K562 (cell line): Measurements from ENCODE around the gene DARS1. TPM values are rescaled to one million over a fixed set of nuclear protein-coding genes. Genes with fewer than 3 reads are reported as not detected.

Source experiments
- ATAC-seq: fragments of 200-7000 bp; cut with Tn5 transposase; 3 replicates; pipeline ENCODE4 v1.9.1; 2020; ENCODE audit warnings: moderate library complexity
- BruUV-seq: library from RNA; stranded (reverse); fragments of 400-500 nt; replicated peaks from 2 replicates; lab custom pipeline; 2021; lab: Mats Ljungman, UMichigan
- CTCF ChIA-PET: fragments of 300-600 bp; formaldehyde crosslinking; extraction: SDS; loops from one replicate; lab custom pipeline; 2021; ENCODE audit warnings: low intra/inter-chr PET ratio; lab: Yijun Ruan, JAX
- POLR2A ChIA-PET: fragments of 300-600, 350-650 bp; sonication (Branson Sonifier 250); formaldehyde crosslinking; extraction: SDS; loops from one replicate; lab custom pipeline; 2021; ENCODE audit warnings: antibody characterized with exemption, inconsistent platforms; lab: Yijun Ruan, JAX
- DNase-seq, 4 experiments: peaks; one replicate each; pipeline versions ENCODE4 v3.0.0 to v3.0.0-alpha.2; 2011 to 2018; ENCODE audit warnings: low spot score in 3 of 4, mixed read lengths in 3 of 4; ENCODE audit errors: extremely low read depth in 1 of 4
- FAIRE-seq: peaks from 2 replicates; lab custom pipeline; 2011; peaks lifted over from hg19 to GRCh38; lab: Jason Lieb, UNC
- H2AFZ ChIP-seq: 2 replicates; pipeline ENCODE4 v1.6.0; 2011; ENCODE audit warnings: low read depth, low read length, control low read depth, inconsistent platforms
- H3K27ac ChIP-seq: fragments of 200-600 bp; 3 replicates; pipeline ENCODE4 v1.8.0; 2011; ENCODE audit warnings: low read depth, mild to moderate bottlenecking, control low read depth, inconsistent platforms, low read length, moderate library complexity, mixed read lengths; ENCODE audit errors: extremely low read depth
- H3K27me3 ChIP-seq, 2 experiments: fragments of 300-600 bp in 1 of 2; 2 replicates in 1 of 2; 3 replicates in 1 of 2; pipeline versions ENCODE4 v1.6.0 to v1.8.0; 2011; ENCODE audit warnings: inconsistent platforms in 2 of 2, low read length in 2 of 2, mild to moderate bottlenecking in 1 of 2, mixed read lengths in 1 of 2, moderate library complexity in 1 of 2; ENCODE audit not compliant: control insufficient read depth in 2 of 2, insufficient read depth in 2 of 2
- H3K36me3 ChIP-seq: fragments of 300-600 bp; 3 replicates; pipeline ENCODE4 v1.8.0; 2011; ENCODE audit warnings: mild to moderate bottlenecking, low read length, inconsistent platforms; ENCODE audit not compliant: control insufficient read depth, insufficient read depth
- H3K4me1 ChIP-seq, 2 experiments: fragments of 200-600 bp in 1 of 2; replicated peaks in 1 of 2; 2 replicates in 1 of 2; 3 replicates in 1 of 2; pipeline versions ENCODE4 v1.5.1 to v1.8.0; 2011; ENCODE audit warnings: inconsistent platforms in 2 of 2, low read length in 2 of 2, mild to moderate bottlenecking in 1 of 2, mixed read lengths in 1 of 2, moderate library complexity in 1 of 2; ENCODE audit not compliant: control insufficient read depth in 2 of 2, insufficient read depth in 2 of 2
- H3K4me2 ChIP-seq: 2 replicates; pipeline ENCODE4 v1.6.1; 2011; ENCODE audit warnings: low read length, control low read depth, inconsistent platforms, mixed read lengths; ENCODE audit not compliant: insufficient read depth
- H3K4me3 ChIP-seq: fragments of 200-600 bp; sonication (generic), shearing (Covaris generic); 2 replicates; pipeline ENCODE4 v1.5.1; 2016; ENCODE audit warnings: control low read depth, inconsistent platforms
- H3K79me2 ChIP-seq: fragments of 200-600 bp; 3 replicates; pipeline ENCODE4 v1.8.0; 2011; ENCODE audit warnings: low read length, inconsistent platforms; ENCODE audit not compliant: control insufficient read depth, insufficient read depth
- H3K9ac ChIP-seq, 2 experiments: 2 replicates each; pipeline versions ENCODE4 v1.6.0 to v1.6.1; 2011; ENCODE audit warnings: low read depth in 2 of 2, low read length in 2 of 2, control low read depth in 1 of 2, inconsistent platforms in 1 of 2, mild to moderate bottlenecking in 1 of 2, mixed read lengths in 1 of 2; ENCODE audit not compliant: insufficient read depth in 1 of 2
- H3K9me1 ChIP-seq: one replicate; pipeline ENCODE4 v1.6.0; 2011; ENCODE audit warnings: inconsistent platforms, mild to moderate bottlenecking, low read length, moderate library complexity; ENCODE audit not compliant: control insufficient read depth, insufficient read depth
- H3K9me3 ChIP-seq: replicated peaks from 2 replicates; pipeline ENCODE4 v1.5.1; 2011; ENCODE audit warnings: low read depth, low read length, inconsistent platforms; ENCODE audit not compliant: control insufficient read depth, insufficient read depth
- H4K20me1 ChIP-seq: replicated peaks from 2 replicates; pipeline ENCODE4 v1.6.1; 2011; ENCODE audit warnings: low read length, inconsistent platforms, mixed read lengths; ENCODE audit not compliant: control insufficient read depth, insufficient read depth
- CBFB ChIP-seq: sonication (generic); formaldehyde crosslinking; IDR thresholded peaks from 2 replicates; pipeline ENCODE4 v1.4.0; 2020; ENCODE audit warnings: mild to moderate bottlenecking, missing genetic modification reagents
- EWSR1 ChIP-seq: fragments of 450-650 bp; IDR thresholded peaks from 2 replicates; pipeline ENCODE4 v1.6.1; 2018; ENCODE audit warnings: borderline replicate concordance, mild to moderate bottlenecking, low read depth, moderate library complexity; ENCODE audit not compliant: partially characterized antibody
- HMGN3 ChIP-seq: IDR thresholded peaks from 2 replicates; pipeline ENCODE4 v1.6.1; 2011; ENCODE audit warnings: borderline replicate concordance, low read depth, mild to moderate bottlenecking, mixed read lengths, low read length; ENCODE audit not compliant: insufficient read length; ENCODE audit errors: extremely low read depth
- KDM1A ChIP-seq, 2 experiments: fragments of 450-650 bp; IDR thresholded peaks; 2 replicates each; pipeline ENCODE4 v1.6.1; 2016; ENCODE audit warnings: mild to moderate bottlenecking in 2 of 2
- RBBP5 ChIP-seq: fragments of 200-600 bp; sonication (generic); IDR thresholded peaks from 2 replicates; pipeline ENCODE4 v1.6.1; 2012; ENCODE audit warnings: borderline replicate concordance, mild to moderate bottlenecking, low read length, control low read depth, inconsistent platforms; ENCODE audit not compliant: insufficient read depth, poor library complexity, severe bottlenecking
- SP2 ChIP-seq: IDR thresholded peaks from 2 replicates; pipeline ENCODE4 v1.6.1; 2011; ENCODE audit warnings: mild to moderate bottlenecking, low read depth, low read length, moderate library complexity; ENCODE audit not compliant: poor library complexity, severe bottlenecking; ENCODE audit errors: extremely low read depth
- ZFX ChIP-seq: sonication (generic); formaldehyde crosslinking; IDR thresholded peaks from 2 replicates; pipeline ENCODE4 v1.8.0; 2022; ENCODE audit warnings: mild to moderate bottlenecking, missing genetic modification reagents, moderate library complexity
- ZKSCAN8 ChIP-seq: fragments of 200-800 bp; sonication (Bioruptor generic); IDR thresholded peaks from 2 replicates; pipeline ENCODE4 v1.6.1; 2016; ENCODE audit warnings: missing genetic modification characterization, missing compliant biosample characterization
- ZNF347 ChIP-seq: fragments of 450-650 bp; formaldehyde crosslinking; IDR thresholded peaks from 2 replicates; pipeline ENCODE4 v1.4.0; 2020; ENCODE audit warnings: low read depth, mild to moderate bottlenecking, moderate library complexity
- ZNF445 ChIP-seq: fragments of 250-450 bp; sonication (Bioruptor Pico); IDR thresholded peaks from 2 replicates; pipeline ENCODE4 v1.4.0; 2020; ENCODE audit warnings: low read depth, mild to moderate bottlenecking, moderate library complexity
- ZNF778 ChIP-seq: fragments of 450-650 bp; formaldehyde crosslinking; IDR thresholded peaks from 2 replicates; pipeline ENCODE4 v1.4.0; 2020; ENCODE audit warnings: mild to moderate bottlenecking, moderate library complexity
- WGBS: fragments of 100-300 bp; shearing (Covaris generic); methylation state at CpG from one replicate; pipeline ENCODE4 v1.1.6; 2016; ENCODE audit warnings: low coverage, mixed read lengths; ENCODE audit not compliant: insufficient coverage; ENCODE audit errors: missing lambda C conversion rate; 5-methylcytosine and 5-hydroxymethylcytosine counted together
- in situ Hi-C: fragments of 300-500 bp; cut with MboI; formaldehyde crosslinking; loops from 4 replicates; pipeline ENCODE4 v1.15.0; 2018; ENCODE audit warnings: inconsistent platforms, mixed read lengths
- intact Hi-C: fragments of 100-400 bp; cut with micrococcal nuclease; formaldehyde crosslinking; loops from 2 replicates; pipeline ENCODE4 v1.14.2; 2022
- polyA plus RNA-seq, 8 experiments: library from polyadenylated mRNA; depleted of rRNA in 4 of 8; stranded (reverse) in 5 of 8; unstranded in 3 of 8; fragments of >200 nt; fragmentation: Nextera tagmentation in 2 of 8; fragmentation: Illumina TruSeq in 1 of 8; extraction: Ambion mirVana in 2 of 8; extraction: Trizol in 1 of 8; gene quantifications; 2 replicates each; pipeline versions ENCODE4 v1.2.1 to v1.2.3, GENCODE V29; 2011 to 2014; ENCODE audit warnings: inconsistent platforms in 1 of 8, missing spikeins in 1 of 8
- total RNA-seq, 7 experiments: library from RNA; depleted of rRNA in 6 of 7; stranded (reverse); fragments of >200 nt in 6 of 7; fragmentation: Illumina TruSeq in 2 of 7; extraction: Trizol in 2 of 7; gene quantifications; 2 replicates each; pipeline versions ENCODE4 v1.2.1 to v1.2.3, GENCODE V29; 2011 to 2021; ENCODE audit warnings: low replicate concordance in 1 of 7
- TF ChIP-seq, protein P1 (sequence below): fragments of 250-450 bp; sonication (Bioruptor Pico); IDR thresholded peaks from 2 replicates; pipeline ENCODE4 v1.5.1; 2021; ENCODE audit warnings: mild to moderate bottlenecking
- TF ChIP-seq, protein P2 (sequence below), 2 experiments: fragments of 450-650 bp; IDR thresholded peaks; 2 replicates each; pipeline ENCODE4 v1.6.1; 2018; ENCODE audit warnings: mild to moderate bottlenecking in 2 of 2, low read depth in 1 of 2; ENCODE audit not compliant: partially characterized antibody in 2 of 2
- TF ChIP-seq, protein P3 (sequence below): fragments of 250-450 bp; sonication (Bioruptor Pico); IDR thresholded peaks from 2 replicates; pipeline ENCODE4 v1.8.0; 2021; ENCODE audit warnings: moderate library complexity, mild to moderate bottlenecking, inconsistent platforms

DARS1 gene
- total and polyA plus RNA-seq, 9 of the 15 experiments (the other 6 are each of a cell fraction or from before 2014, with no cell fraction given), result 91.5 to 239 (median 98.0) TPM

DNA sequence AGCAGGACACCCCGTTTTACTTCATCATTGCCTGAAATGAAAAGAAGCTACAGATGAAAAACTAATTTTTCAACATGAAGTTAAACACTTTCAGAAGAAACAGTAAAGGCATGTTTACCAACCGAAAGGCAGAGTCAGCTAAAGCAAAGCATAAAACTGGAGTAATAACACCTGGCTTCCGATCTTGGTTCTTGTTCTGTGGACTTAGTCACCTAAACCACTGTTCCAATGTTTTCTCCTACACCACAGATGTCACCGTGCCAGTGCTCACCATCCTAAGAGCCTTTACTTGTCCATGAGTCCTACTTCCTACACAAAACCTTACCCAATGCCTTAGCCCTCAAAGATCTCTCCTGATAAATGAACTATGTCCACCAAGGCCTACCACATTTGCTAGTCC is 122.7 kb downstream of the DARS1 start:
- CTCF ChIA-PET, result no interaction called here
- POLR2A ChIA-PET, result interaction anchor here (1.3 kb wide), 1 partner anchor 14 kb away, joined by 4 read pairs; the partner anchor contains the start of gene MCM6
- Histone ChIP-seq H2AFZ (no peak overlapping the region), H3K27ac (no peak overlapping the region), H4K20me1 (0 out of 2 replicates have a peak, but pooled peaks cover 2% of the 10 kb centered on the region), H3K79me2 (0 out of 3 replicates have a peak, but pooled peaks cover 3% of the 10 kb centered on the region), H3K4me1 (no peaks in the 10 kb centered on the region), H3K9me1 (no peaks in the 10 kb centered on the region), H3K27me3 (no peaks in the 10 kb centered on the region), H3K4me2 (no peak overlapping the region), H3K36me3 (peaks cover 90% of the 10 kb centered on the region), H3K4me3 (no peak overlapping the region), H3K9ac (no peak overlapping the region), H3K9me3 (no peaks in the 10 kb centered on the region)
- intact Hi-C loops, result loop anchor here (10.0 kb wide), 1 partner anchor 328 kb away; the partner anchor contains the start of genes R3HDM1 and ZRANB3
- ATAC-seq (no peak), FAIRE-seq (peak; percentile 46), DNase-seq (no peak)
- no TSS peak for BruUV-seq
- in situ Hi-C loops, result no loop called here
- 97% methylated on average over 4 of the region's 4 CpGs for WGBS
- TF ChIP-seq ZKSCAN8 (no peak), EWSR1 (no peak), RBBP5 (no peak), ZNF347 (CRISPR knock-in tag) (no peak), SP2 (no peak), CBFB (CRISPR knock-in tag) (no peak), ZNF445 (CRISPR knock-in tag) (no peak), ZNF778 (CRISPR knock-in tag) (no peak), HMGN3 (no peak), KDM1A (IDR thresholded peaks at IDR 0.05) (no peak), ZFX (no peak)
- TF ChIP-seq, protein P1, sequence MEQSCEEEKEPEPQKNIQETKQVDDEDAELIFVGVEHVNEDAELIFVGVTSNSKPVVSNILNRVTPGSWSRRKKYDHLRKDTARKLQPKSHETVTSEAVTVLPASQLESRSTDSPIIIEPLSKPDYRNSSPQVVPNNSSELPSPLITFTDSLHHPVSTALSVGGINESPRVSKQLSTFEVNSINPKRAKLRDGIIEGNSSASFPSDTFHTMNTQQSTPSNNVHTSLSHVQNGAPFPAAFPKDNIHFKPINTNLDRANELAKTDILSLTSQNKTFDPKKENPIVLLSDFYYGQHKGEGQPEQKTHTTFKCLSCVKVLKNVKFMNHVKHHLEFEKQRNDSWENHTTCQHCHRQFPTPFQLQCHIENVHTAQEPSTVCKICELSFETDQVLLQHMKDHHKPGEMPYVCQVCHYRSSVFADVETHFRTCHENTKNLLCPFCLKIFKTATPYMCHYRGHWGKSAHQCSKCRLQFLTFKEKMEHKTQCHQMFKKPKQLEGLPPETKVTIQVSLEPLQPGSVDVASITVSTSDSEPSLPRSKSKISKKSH (CRISPR knock-in tag), result no peak
- TF ChIP-seq, protein P2, sequence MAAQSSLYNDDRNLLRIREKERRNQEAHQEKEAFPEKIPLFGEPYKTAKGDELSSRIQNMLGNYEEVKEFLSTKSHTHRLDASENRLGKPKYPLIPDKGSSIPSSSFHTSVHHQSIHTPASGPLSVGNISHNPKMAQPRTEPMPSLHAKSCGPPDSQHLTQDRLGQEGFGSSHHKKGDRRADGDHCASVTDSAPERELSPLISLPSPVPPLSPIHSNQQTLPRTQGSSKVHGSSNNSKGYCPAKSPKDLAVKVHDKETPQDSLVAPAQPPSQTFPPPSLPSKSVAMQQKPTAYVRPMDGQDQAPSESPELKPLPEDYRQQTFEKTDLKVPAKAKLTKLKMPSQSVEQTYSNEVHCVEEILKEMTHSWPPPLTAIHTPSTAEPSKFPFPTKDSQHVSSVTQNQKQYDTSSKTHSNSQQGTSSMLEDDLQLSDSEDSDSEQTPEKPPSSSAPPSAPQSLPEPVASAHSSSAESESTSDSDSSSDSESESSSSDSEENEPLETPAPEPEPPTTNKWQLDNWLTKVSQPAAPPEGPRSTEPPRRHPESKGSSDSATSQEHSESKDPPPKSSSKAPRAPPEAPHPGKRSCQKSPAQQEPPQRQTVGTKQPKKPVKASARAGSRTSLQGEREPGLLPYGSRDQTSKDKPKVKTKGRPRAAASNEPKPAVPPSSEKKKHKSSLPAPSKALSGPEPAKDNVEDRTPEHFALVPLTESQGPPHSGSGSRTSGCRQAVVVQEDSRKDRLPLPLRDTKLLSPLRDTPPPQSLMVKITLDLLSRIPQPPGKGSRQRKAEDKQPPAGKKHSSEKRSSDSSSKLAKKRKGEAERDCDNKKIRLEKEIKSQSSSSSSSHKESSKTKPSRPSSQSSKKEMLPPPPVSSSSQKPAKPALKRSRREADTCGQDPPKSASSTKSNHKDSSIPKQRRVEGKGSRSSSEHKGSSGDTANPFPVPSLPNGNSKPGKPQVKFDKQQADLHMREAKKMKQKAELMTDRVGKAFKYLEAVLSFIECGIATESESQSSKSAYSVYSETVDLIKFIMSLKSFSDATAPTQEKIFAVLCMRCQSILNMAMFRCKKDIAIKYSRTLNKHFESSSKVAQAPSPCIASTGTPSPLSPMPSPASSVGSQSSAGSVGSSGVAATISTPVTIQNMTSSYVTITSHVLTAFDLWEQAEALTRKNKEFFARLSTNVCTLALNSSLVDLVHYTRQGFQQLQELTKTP (IDR thresholded peaks at IDR 0.05; ENCODE audit: low read depth in 1 of 2, partially characterized antibody in 2 of 2), result no peak
- TF ChIP-seq, protein P3, sequence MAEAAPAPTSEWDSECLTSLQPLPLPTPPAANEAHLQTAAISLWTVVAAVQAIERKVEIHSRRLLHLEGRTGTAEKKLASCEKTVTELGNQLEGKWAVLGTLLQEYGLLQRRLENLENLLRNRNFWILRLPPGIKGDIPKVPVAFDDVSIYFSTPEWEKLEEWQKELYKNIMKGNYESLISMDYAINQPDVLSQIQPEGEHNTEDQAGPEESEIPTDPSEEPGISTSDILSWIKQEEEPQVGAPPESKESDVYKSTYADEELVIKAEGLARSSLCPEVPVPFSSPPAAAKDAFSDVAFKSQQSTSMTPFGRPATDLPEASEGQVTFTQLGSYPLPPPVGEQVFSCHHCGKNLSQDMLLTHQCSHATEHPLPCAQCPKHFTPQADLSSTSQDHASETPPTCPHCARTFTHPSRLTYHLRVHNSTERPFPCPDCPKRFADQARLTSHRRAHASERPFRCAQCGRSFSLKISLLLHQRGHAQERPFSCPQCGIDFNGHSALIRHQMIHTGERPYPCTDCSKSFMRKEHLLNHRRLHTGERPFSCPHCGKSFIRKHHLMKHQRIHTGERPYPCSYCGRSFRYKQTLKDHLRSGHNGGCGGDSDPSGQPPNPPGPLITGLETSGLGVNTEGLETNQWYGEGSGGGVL (CRISPR knock-in tag), result no peak
